Measurements from ENCODE around the gene CD163.

CD163 gene

DNA sequence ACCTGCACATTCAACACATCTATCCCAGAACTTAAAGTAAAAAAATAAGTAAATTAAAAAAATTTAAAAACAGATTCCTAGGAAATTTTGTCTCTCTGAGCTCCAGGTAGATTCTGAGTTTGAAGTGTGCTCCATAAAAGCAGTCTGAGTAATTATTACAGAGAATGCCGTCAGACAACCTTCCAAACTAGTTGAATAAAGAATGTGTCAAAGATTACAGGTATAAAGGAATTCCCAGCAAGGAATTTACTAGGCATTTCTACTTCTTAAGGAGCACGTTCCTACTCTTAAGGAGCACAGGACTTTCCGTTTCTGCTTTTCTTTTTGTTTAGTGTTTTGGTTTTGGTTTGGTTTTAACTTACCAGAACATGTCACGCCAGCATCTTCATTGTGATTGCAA lies 7.1 kb downstream of the CD163 start:
- Histone ChIP-seq H3K56ac (ENCODE audit: low read length) (no peak overlapping the region), H3K9ac (ENCODE audit: low read length) (no peak overlapping the region), H3K4me3 (ENCODE audit: low read length) (no peak overlapping the region), H3K4ac (ENCODE audit: low read depth, low read length) (no peak overlapping the region), H2BK15ac (replicated peaks; ENCODE audit: low read depth) (no peak overlapping the region), H3K4me1 (ENCODE audit: control insufficient read depth, low read depth, low read length) (no peaks in the 10 kb centered on the region), H2BK120ac (ENCODE audit: low read depth, low read length) (no peak overlapping the region), H3K36me3 (ENCODE audit: control insufficient read depth, insufficient read depth, low read length) (no peaks in the 10 kb centered on the region), H3K4me2 (ENCODE audit: low read length) (no peak overlapping the region), H3K27ac (ENCODE audit: low read depth, low read length) (no peak overlapping the region), H4K5ac (ENCODE audit: low read length) (no peak overlapping the region), H3K27me3 (ENCODE audit: insufficient read depth, low read length, poor library complexity) (no peaks in the 10 kb centered on the region), H3K79me2 (ENCODE audit: control insufficient read depth, insufficient read depth, low read length) (no peaks in the 10 kb centered on the region), H2AK5ac (ENCODE audit: low read length) (no peak overlapping the region), H4K8ac (ENCODE audit: low read depth, low read length) (no peak overlapping the region), H3K18ac (ENCODE audit: low read length) (no peak overlapping the region), H3K79me1 (ENCODE audit: low read length) (no peaks in the 10 kb centered on the region), H3K23ac (ENCODE audit: low read length) (no peak overlapping the region), H2BK5ac (ENCODE audit: low read length) (no peak overlapping the region)
- DNase-seq: no peak
- no CpG with 5 or more reads among the region's 4 CpGs for WGBS (ENCODE audit: extremely low coverage, insufficient coverage, low lambda C conversion rate)

DNA sequence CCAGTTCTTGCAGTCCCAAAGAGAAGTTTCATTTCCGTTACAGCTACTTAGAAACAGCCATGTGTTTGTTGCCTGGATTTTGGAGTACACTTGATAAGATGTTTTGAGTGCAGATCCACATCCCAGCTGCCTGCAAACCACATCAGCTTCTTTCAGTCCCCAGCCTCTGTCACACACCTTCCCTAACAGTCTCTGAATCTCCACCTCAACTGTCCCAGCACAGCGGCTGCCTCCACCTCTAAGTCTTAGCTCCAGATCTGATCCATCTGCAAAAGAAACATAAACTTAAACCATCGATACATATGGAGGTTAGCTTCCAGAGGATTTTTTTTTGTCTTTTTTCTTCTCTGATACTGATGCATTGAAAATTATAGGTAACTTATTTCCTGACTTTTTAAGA lies 8.4 kb downstream of the CD163 start:
- no peak overlapping the region for H2BK5ac ChIP-seq (ENCODE audit: low read length)
- DNase-seq: no peak
- H3K4me1 ChIP-seq (ENCODE audit: control insufficient read depth, low read depth, low read length): no peaks in the 10 kb centered on the region
- H3K4me3 ChIP-seq (ENCODE audit: low read length): no peak overlapping the region
- H3K27me3 ChIP-seq (ENCODE audit: insufficient read depth, low read length, poor library complexity): no peaks in the 10 kb centered on the region
- no peaks in the 10 kb centered on the region for H3K79me1 ChIP-seq (ENCODE audit: low read length)
- no CpG with 5 or more reads among the region's 3 CpGs for WGBS (ENCODE audit: extremely low coverage, insufficient coverage, low lambda C conversion rate)
- no peak overlapping the region for H4K5ac ChIP-seq (ENCODE audit: low read length)
- no peak overlapping the region for H2BK120ac ChIP-seq (ENCODE audit: low read depth, low read length)
- H4K8ac ChIP-seq (ENCODE audit: low read depth, low read length): no peak overlapping the region
- no peak overlapping the region for H3K9ac ChIP-seq (ENCODE audit: low read length)
- H3K79me2 ChIP-seq (ENCODE audit: control insufficient read depth, insufficient read depth, low read length): no peaks in the 10 kb centered on the region
- H3K27ac ChIP-seq (ENCODE audit: low read depth, low read length): no peak overlapping the region
- no peak overlapping the region for H3K18ac ChIP-seq (ENCODE audit: low read length)
- no peak overlapping the region for H3K23ac ChIP-seq (ENCODE audit: low read length)
- no peak overlapping the region for H3K56ac ChIP-seq (ENCODE audit: low read length)
- no peak overlapping the region for H2AK5ac ChIP-seq (ENCODE audit: low read length)
- no peak overlapping the region for H3K4ac ChIP-seq (ENCODE audit: low read depth, low read length)
- H2BK15ac ChIP-seq (replicated peaks; ENCODE audit: low read depth): no peak overlapping the region
- no peaks in the 10 kb centered on the region for H3K36me3 ChIP-seq (ENCODE audit: control insufficient read depth, insufficient read depth, low read length)
- H3K4me2 ChIP-seq (ENCODE audit: low read length): no peak overlapping the region

DNA sequence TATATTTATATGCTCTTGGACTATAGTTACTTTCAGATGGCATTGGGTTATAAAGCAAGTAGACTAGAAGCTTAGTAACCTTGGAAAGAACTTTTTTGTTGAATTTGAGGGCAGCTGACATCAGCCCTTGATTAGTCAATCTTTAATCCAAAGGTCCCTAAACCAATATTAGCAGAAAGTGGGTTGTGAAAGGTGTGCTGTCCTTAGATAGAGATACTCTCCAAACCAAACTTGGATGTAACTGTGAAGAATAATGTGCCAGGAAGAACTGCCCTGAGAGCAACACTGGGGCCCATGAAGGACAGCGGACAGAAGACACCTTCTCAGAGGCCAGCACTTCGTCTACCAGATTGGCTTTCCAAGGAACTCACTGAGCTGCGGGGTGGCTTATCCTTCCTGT lies 10.6 kb downstream of the CD163 start:
- Histone ChIP-seq H3K79me2 (ENCODE audit: control insufficient read depth, insufficient read depth, low read length) (no peaks in the 10 kb centered on the region), H3K18ac (ENCODE audit: low read length) (no peak overlapping the region), H4K5ac (ENCODE audit: low read length) (no peak overlapping the region), H2BK15ac (replicated peaks; ENCODE audit: low read depth) (no peak overlapping the region), H3K79me1 (ENCODE audit: low read length) (no peaks in the 10 kb centered on the region), H4K8ac (ENCODE audit: low read depth, low read length) (no peak overlapping the region), H2BK120ac (ENCODE audit: low read depth, low read length) (no peak overlapping the region), H3K36me3 (ENCODE audit: control insufficient read depth, insufficient read depth, low read length) (no peaks in the 10 kb centered on the region), H3K56ac (ENCODE audit: low read length) (no peak overlapping the region), H3K23ac (ENCODE audit: low read length) (no peak overlapping the region), H3K9ac (ENCODE audit: low read length) (no peak overlapping the region), H3K4me1 (ENCODE audit: control insufficient read depth, low read depth, low read length) (no peaks in the 10 kb centered on the region), H2BK5ac (ENCODE audit: low read length) (no peak overlapping the region), H3K4me2 (ENCODE audit: low read length) (no peak overlapping the region), H3K4ac (ENCODE audit: low read depth, low read length) (no peak overlapping the region), H3K27ac (ENCODE audit: low read depth, low read length) (no peak overlapping the region), H3K4me3 (ENCODE audit: low read length) (no peak overlapping the region), H2AK5ac (ENCODE audit: low read length) (no peak overlapping the region), H3K27me3 (ENCODE audit: insufficient read depth, low read length, poor library complexity) (no peaks in the 10 kb centered on the region)
- no peak for DNase-seq
- no CpG with 5 or more reads among the region's 3 CpGs for WGBS (ENCODE audit: extremely low coverage, insufficient coverage, low lambda C conversion rate)

DNA sequence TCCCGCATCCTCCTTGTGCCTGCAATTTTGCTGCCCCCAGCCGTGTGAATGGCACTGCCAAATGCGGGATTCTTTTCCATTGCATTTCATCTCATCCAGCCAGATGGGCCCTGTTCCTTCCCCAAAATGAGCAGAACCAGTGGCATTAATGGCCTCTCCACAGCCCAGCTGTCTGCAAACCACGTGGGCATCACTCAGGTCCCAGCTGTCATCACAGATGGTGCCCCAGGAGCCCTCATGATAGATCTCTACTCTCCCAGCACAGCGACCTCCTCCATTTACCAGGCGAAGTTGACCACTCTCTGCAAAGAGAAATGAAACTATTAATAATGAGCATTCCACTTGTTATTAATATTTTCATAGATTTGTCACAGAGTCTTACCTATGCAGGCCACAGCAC lies 17.1 kb downstream of the CD163 start:
- no peak overlapping the region for H3K56ac ChIP-seq (ENCODE audit: low read length)

DNA sequence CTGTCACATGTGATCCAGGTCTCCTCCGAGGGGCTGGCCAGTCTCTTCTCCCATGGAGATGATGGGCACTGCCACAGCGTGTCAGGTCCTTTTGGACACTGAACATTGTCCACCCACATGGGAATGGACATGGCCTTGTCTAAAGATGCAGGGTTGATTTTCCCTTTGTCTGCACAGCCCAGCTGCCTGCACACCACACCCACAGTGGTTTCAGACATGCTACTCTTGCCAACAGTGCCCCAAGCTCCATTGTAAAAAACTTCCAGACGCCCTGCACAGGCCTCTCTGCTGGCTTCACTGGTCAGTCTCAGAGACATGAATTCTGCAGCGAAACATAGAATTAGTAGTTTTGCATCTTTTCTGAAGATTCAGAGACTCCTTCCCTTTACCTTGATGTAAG lies 18.5 kb downstream of the CD163 start:
- DNase-seq: no peak
- no peak overlapping the region for H3K4me3 ChIP-seq (ENCODE audit: low read length)

More for the DNA sequence above, 17.1 kb downstream of the CD163 start:
- no peak overlapping the region for H3K9ac ChIP-seq (ENCODE audit: low read length)
- no peak overlapping the region for H3K23ac ChIP-seq (ENCODE audit: low read length)
- H3K18ac ChIP-seq (ENCODE audit: low read length): no peak overlapping the region
- no peaks in the 10 kb centered on the region for H3K79me1 ChIP-seq (ENCODE audit: low read length)
- no peak overlapping the region for H2BK5ac ChIP-seq (ENCODE audit: low read length)
- H3K4me1 ChIP-seq (ENCODE audit: control insufficient read depth, low read depth, low read length): no peaks in the 10 kb centered on the region
- no peaks in the 10 kb centered on the region for H3K27me3 ChIP-seq (ENCODE audit: insufficient read depth, low read length, poor library complexity)
- no peak overlapping the region for H2BK120ac ChIP-seq (ENCODE audit: low read depth, low read length)
- no peak overlapping the region for H3K27ac ChIP-seq (ENCODE audit: low read depth, low read length)
- no peak overlapping the region for H2BK15ac ChIP-seq (replicated peaks; ENCODE audit: low read depth)
- WGBS (ENCODE audit: extremely low coverage, insufficient coverage, low lambda C conversion rate): no CpG with 5 or more reads among the region's 6 CpGs
- H3K4me3 ChIP-seq (ENCODE audit: low read length): no peak overlapping the region
- no peaks in the 10 kb centered on the region for H3K79me2 ChIP-seq (ENCODE audit: control insufficient read depth, insufficient read depth, low read length)
- H3K36me3 ChIP-seq (ENCODE audit: control insufficient read depth, insufficient read depth, low read length): no peaks in the 10 kb centered on the region
- DNase-seq: no peak
- no peak overlapping the region for H2AK5ac ChIP-seq (ENCODE audit: low read length)
- H3K4ac ChIP-seq (ENCODE audit: low read depth, low read length): no peak overlapping the region
- H3K4me2 ChIP-seq (ENCODE audit: low read length): no peak overlapping the region
- no peak overlapping the region for H4K5ac ChIP-seq (ENCODE audit: low read length)
- no peak overlapping the region for H4K8ac ChIP-seq (ENCODE audit: low read depth, low read length)

DNA sequence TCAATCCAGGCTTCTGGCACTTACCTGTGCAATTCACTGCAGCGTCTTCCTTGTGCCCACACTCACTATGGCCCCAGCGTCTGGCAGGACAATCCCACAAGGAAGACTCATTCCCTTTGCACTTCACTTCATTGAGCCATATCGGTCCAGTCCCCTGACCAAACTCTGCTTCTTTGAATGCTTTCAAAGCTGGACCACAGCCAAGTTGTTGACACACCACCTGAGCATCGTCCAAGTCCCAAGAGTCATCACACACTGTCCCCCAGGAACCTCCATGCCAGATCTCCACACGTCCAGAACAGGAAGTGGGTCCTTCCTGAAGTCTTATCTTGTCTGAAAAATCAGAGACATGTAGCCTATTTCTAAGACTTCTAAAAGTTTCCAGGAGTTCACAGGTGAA lies 20.2 kb downstream of the CD163 start:
- no peak overlapping the region for H3K9ac ChIP-seq (ENCODE audit: low read length)
- H3K79me2 ChIP-seq (ENCODE audit: control insufficient read depth, insufficient read depth, low read length): no peaks in the 10 kb centered on the region
- H3K79me1 ChIP-seq (ENCODE audit: low read length): no peaks in the 10 kb centered on the region
- H2AK5ac ChIP-seq (ENCODE audit: low read length): no peak overlapping the region
- H3K4me2 ChIP-seq (ENCODE audit: low read length): no peak overlapping the region
- no peak overlapping the region for H3K23ac ChIP-seq (ENCODE audit: low read length)
- H3K27me3 ChIP-seq (ENCODE audit: insufficient read depth, low read length, poor library complexity): no peaks in the 10 kb centered on the region
- no peak overlapping the region for H4K8ac ChIP-seq (ENCODE audit: low read depth, low read length)
- H3K4me3 ChIP-seq (ENCODE audit: low read length): no peak overlapping the region
- H3K4ac ChIP-seq (ENCODE audit: low read depth, low read length): no peak overlapping the region
- H2BK5ac ChIP-seq (ENCODE audit: low read length): no peak overlapping the region
- no peak overlapping the region for H4K5ac ChIP-seq (ENCODE audit: low read length)
- H3K36me3 ChIP-seq (ENCODE audit: control insufficient read depth, insufficient read depth, low read length): no peaks in the 10 kb centered on the region
- WGBS (ENCODE audit: extremely low coverage, insufficient coverage, low lambda C conversion rate): no CpG with 5 or more reads among the region's 5 CpGs
- no peaks in the 10 kb centered on the region for H3K4me1 ChIP-seq (ENCODE audit: control insufficient read depth, low read depth, low read length)
- H3K18ac ChIP-seq (ENCODE audit: low read length): no peak overlapping the region
- H2BK120ac ChIP-seq (ENCODE audit: low read depth, low read length): no peak overlapping the region
- no peak overlapping the region for H2BK15ac ChIP-seq (replicated peaks; ENCODE audit: low read depth)
- DNase-seq: no peak
- no peak overlapping the region for H3K56ac ChIP-seq (ENCODE audit: low read length)
- no peak overlapping the region for H3K27ac ChIP-seq (ENCODE audit: low read depth, low read length)

More for the DNA sequence above, 18.5 kb downstream of the CD163 start:
- Histone ChIP-seq H3K27ac (ENCODE audit: low read depth, low read length) (no peak overlapping the region), H3K27me3 (ENCODE audit: insufficient read depth, low read length, poor library complexity) (no peaks in the 10 kb centered on the region), H3K23ac (ENCODE audit: low read length) (no peak overlapping the region), H3K18ac (ENCODE audit: low read length) (no peak overlapping the region), H2BK120ac (ENCODE audit: low read depth, low read length) (no peak overlapping the region), H3K4ac (ENCODE audit: low read depth, low read length) (no peak overlapping the region), H3K79me1 (ENCODE audit: low read length) (no peaks in the 10 kb centered on the region), H3K56ac (ENCODE audit: low read length) (no peak overlapping the region), H4K5ac (ENCODE audit: low read length) (no peak overlapping the region), H3K4me1 (ENCODE audit: control insufficient read depth, low read depth, low read length) (no peaks in the 10 kb centered on the region), H4K8ac (ENCODE audit: low read depth, low read length) (no peak overlapping the region), H2BK15ac (replicated peaks; ENCODE audit: low read depth) (no peak overlapping the region), H2AK5ac (ENCODE audit: low read length) (no peak overlapping the region), H2BK5ac (ENCODE audit: low read length) (no peak overlapping the region), H3K4me2 (ENCODE audit: low read length) (no peak overlapping the region), H3K9ac (ENCODE audit: low read length) (no peak overlapping the region), H3K79me2 (ENCODE audit: control insufficient read depth, insufficient read depth, low read length) (no peaks in the 10 kb centered on the region), H3K36me3 (ENCODE audit: control insufficient read depth, insufficient read depth, low read length) (no peaks in the 10 kb centered on the region)
- no CpG with 5 or more reads among the region's 4 CpGs for WGBS (ENCODE audit: extremely low coverage, insufficient coverage, low lambda C conversion rate)

Data from mesendoderm (in vitro differentiated cells).